KMS-11 (cell line): Measurements from ENCODE around the gene GBE1.
A peak's percentile ranks its signal among the peaks of the same experiment; 100 is the strongest.

Experiments
- H2AFZ ChIP-seq: fragments of 200-600 bp; sonication (generic); 2 replicates; pipeline ENCODE4 v1.6.1; 2016; ENCODE audit warnings: antibody characterized with exemption, mixed run types, low read depth
- H3K27ac ChIP-seq: fragments of 200-600 bp; sonication (generic); 2 replicates; pipeline ENCODE4 v1.6.1; 2016; ENCODE audit warnings: mild to moderate bottlenecking, mixed run types
- H3K27me3 ChIP-seq: fragments of 200-600 bp; sonication (generic); 2 replicates; pipeline ENCODE4 v1.6.1; 2017; ENCODE audit warnings: mild to moderate bottlenecking, low read depth, mixed run types, moderate library complexity; ENCODE audit not compliant: insufficient read depth
- H3K36me3 ChIP-seq: fragments of 200-600 bp; sonication (generic); 2 replicates; pipeline ENCODE4 v1.6.1; 2017; ENCODE audit warnings: mild to moderate bottlenecking, mixed run types; ENCODE audit not compliant: insufficient read depth
- H3K4me1 ChIP-seq: fragments of 200-600 bp; sonication (generic); 2 replicates; pipeline ENCODE4 v1.6.1; 2016; ENCODE audit warnings: mild to moderate bottlenecking, low read depth, mixed run types; ENCODE audit not compliant: poor library complexity, severe bottlenecking
- H3K4me2 ChIP-seq: fragments of 200-600 bp; sonication (generic); 2 replicates; pipeline ENCODE4 v1.7.0; 2016; ENCODE audit warnings: mild to moderate bottlenecking, mixed run types
- H3K4me3 ChIP-seq: fragments of 200-600 bp; sonication (generic); IDR thresholded peaks from 2 replicates; pipeline ENCODE4 v1.6.1; 2017; ENCODE audit warnings: low read depth, low read length, mixed read lengths; ENCODE audit not compliant: insufficient read depth
- H3K79me2 ChIP-seq: fragments of 200-600 bp; sonication (generic); 2 replicates; pipeline ENCODE4 v1.6.1; 2016; ENCODE audit warnings: low read depth, mixed run types; ENCODE audit not compliant: insufficient read depth
- H3K9ac ChIP-seq: fragments of 200-600 bp; sonication (generic); 2 replicates; pipeline ENCODE4 v1.6.1; 2016; ENCODE audit warnings: mild to moderate bottlenecking, mixed run types
- H4K20me1 ChIP-seq: fragments of 200-600 bp; sonication (generic); 2 replicates; pipeline ENCODE4 v1.6.1; 2016; ENCODE audit warnings: mild to moderate bottlenecking, mixed run types; ENCODE audit not compliant: insufficient read depth
- TF ChIP-seq, protein P1 (sequence below): fragments of 200-600 bp; sonication (generic); conservative IDR thresholded peaks from 2 replicates; pipeline ENCODE4 v1.6.1; 2017; ENCODE audit warnings: low read depth, mild to moderate bottlenecking, antibody characterized with exemption, low read length, moderate library complexity, mixed read lengths

The GBE1 gene

DNA sequence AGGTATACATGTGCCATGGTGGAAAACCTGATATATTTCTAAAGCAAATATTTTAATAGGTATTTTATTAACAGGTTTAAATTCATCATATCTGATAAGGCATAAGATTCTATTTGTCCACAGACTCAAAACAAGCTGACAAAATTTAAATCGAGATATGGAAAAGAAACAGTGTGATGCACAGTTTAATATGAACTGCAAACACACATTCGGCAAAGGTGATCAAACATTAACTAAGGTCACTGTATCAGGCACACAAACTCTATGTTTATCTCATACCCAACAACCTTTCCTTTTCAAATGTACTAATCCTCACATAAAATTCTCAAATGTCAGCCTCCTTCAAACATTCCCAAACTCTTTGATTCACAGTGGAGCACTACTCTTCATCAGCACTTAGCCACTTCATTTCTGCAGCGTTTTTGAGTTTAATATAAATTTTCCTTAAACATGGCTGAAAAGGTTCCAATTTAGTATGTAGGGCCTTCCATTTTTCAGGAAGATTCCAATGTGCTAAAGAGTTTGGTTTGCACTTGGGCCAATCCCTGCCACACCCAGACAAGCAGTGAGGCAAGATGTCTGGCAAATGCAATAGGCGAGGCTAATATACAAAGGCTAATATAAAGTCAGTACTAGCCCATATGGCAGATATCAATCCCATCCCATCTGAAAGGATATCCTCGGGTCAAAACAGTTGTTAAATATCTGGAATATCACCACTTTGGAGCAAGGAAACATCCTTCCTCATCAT is 84.6 kb downstream of the GBE1 start:
- Histone ChIP-seq H3K79me2 (no peaks in the 10 kb centered on the region), H3K9ac (no peak overlapping the region), H3K27me3 (no peaks in the 10 kb centered on the region), H3K27ac (no peak overlapping the region), H3K4me1 (no peaks in the 10 kb centered on the region), H3K36me3 (no peaks in the 10 kb centered on the region), H3K4me2 (no peak overlapping the region), H2AFZ (no peak overlapping the region), H3K4me3 (no peak overlapping the region), H4K20me1 (no peaks in the 10 kb centered on the region)
- TF ChIP-seq, protein P1, sequence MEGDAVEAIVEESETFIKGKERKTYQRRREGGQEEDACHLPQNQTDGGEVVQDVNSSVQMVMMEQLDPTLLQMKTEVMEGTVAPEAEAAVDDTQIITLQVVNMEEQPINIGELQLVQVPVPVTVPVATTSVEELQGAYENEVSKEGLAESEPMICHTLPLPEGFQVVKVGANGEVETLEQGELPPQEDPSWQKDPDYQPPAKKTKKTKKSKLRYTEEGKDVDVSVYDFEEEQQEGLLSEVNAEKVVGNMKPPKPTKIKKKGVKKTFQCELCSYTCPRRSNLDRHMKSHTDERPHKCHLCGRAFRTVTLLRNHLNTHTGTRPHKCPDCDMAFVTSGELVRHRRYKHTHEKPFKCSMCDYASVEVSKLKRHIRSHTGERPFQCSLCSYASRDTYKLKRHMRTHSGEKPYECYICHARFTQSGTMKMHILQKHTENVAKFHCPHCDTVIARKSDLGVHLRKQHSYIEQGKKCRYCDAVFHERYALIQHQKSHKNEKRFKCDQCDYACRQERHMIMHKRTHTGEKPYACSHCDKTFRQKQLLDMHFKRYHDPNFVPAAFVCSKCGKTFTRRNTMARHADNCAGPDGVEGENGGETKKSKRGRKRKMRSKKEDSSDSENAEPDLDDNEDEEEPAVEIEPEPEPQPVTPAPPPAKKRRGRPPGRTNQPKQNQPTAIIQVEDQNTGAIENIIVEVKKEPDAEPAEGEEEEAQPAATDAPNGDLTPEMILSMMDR, result no peak

DNA sequence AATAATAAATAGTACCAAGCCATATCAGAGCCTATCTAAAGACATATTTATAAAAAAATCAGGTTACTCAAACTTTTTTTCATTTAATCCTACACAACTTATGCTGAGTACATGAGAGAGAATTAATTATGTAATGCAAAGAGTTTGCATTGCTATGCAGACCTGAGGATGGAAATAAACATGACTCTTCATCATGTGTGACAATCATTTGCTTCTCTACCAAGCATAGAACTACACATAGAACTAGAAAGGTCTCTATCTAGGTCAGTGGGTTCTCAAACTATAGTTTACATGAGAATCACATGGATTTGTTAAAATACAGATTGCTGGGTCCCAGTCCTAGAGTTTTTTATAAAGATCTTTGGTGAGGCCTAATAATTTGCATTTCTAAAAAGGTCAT is 86.8 kb downstream of the GBE1 start:
- no peaks in the 10 kb centered on the region for H3K27me3 ChIP-seq
- no peaks in the 10 kb centered on the region for H3K4me1 ChIP-seq
- H2AFZ ChIP-seq, result no peak overlapping the region
- TF ChIP-seq, protein P1, result no peak
- no peak overlapping the region for H3K9ac ChIP-seq
- H3K4me2 ChIP-seq, result no peak overlapping the region
- no peak overlapping the region for H3K4me3 ChIP-seq
- no peaks in the 10 kb centered on the region for H4K20me1 ChIP-seq
- no peaks in the 10 kb centered on the region for H3K79me2 ChIP-seq
- no peak overlapping the region for H3K27ac ChIP-seq
- H3K36me3 ChIP-seq, result no peaks in the 10 kb centered on the region

DNA sequence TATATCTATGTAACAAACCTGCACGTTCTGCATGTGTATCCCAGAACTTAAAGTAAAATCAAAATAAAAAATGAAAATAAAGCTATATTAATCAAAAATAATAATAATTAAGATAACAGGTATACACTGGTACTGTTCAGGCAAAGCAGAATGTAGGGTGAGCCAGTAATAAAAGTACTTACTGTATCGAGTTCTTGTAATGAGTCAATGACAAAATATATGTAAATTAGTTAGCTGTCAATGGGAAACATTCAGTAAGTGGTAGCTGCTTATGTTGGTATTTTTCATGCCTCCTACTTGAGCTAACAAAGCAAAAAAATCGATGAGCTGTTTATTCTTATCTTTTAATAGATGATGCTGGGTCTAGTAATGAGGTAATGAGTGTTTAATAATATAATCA is 93.2 kb downstream of the GBE1 start:
- H3K36me3 ChIP-seq, result no peaks in the 10 kb centered on the region
- TF ChIP-seq, protein P1, result no peak
- no peak overlapping the region for H3K9ac ChIP-seq
- H3K27ac ChIP-seq, result no peak overlapping the region
- no peak overlapping the region for H3K4me3 ChIP-seq
- H3K4me1 ChIP-seq, result no peaks in the 10 kb centered on the region
- H3K4me2 ChIP-seq, result no peak overlapping the region
- no peaks in the 10 kb centered on the region for H3K79me2 ChIP-seq
- H3K27me3 ChIP-seq, result no peaks in the 10 kb centered on the region
- H4K20me1 ChIP-seq, result no peaks in the 10 kb centered on the region
- no peak overlapping the region for H2AFZ ChIP-seq

DNA sequence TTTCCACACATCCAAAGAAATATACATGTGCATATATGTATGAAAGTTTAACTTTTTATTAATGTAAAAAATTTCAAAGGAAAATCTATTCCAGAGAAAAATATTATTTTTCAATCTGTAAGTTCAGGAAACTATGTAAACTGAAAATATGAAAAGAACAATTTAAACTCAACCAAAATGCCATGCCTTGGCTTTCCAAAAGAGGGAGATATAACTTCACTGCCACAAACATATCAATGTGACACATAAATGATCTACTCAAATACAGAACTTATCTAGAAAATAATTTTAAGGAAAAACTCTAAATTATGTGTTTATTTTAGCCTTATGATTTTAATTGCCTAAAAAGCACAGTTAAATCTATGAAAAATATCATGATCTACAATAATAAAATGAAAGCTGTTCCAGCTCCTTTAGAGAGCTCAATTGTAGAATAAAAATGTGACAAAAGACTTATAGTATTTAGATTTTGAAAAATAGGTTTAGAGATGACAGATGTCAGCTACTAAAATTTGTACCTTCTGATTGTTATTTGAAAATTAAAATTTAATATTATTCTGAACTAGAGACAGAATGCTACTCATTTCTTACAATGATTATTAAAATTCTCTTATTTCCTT is 94.8 kb downstream of the GBE1 start:
- no peak overlapping the region for H3K4me2 ChIP-seq
- H3K27me3 ChIP-seq, result no peaks in the 10 kb centered on the region
- no peak overlapping the region for H3K27ac ChIP-seq
- H3K79me2 ChIP-seq, result no peaks in the 10 kb centered on the region
- H3K9ac ChIP-seq, result no peak overlapping the region
- H3K4me3 ChIP-seq, result no peak overlapping the region
- no peaks in the 10 kb centered on the region for H3K36me3 ChIP-seq
- H2AFZ ChIP-seq, result no peak overlapping the region
- H3K4me1 ChIP-seq, result no peaks in the 10 kb centered on the region
- TF ChIP-seq, protein P1, result peak; percentile 57
- H4K20me1 ChIP-seq, result no peaks in the 10 kb centered on the region
